PC-9 (cell line): ENCODE measurements around the gene MCC.

Experiments
- CTCF ChIP-seq: fragments of 200-600 bp; sonication (generic); conservative IDR thresholded peaks from 2 replicates; pipeline ENCODE4 v1.6.1; 2017; ENCODE audit warnings: mixed run types, antibody characterized with exemption, mild to moderate bottlenecking, moderate library complexity
- EZH2 ChIP-seq: fragments of 200-600 bp; sonication (generic); IDR thresholded peaks from 2 replicates; pipeline ENCODE4 v1.8.0; 2017; ENCODE audit warnings: antibody characterized with exemption, low read depth

- no peak for TF ChIP-seq CTCF
- no peak for TF ChIP-seq EZH2
These were observed 231.4 kb downstream of the MCC start for GRCh38 chr5:113256671-113257452.
